Stimulated activated CD4-positive, alpha-beta T cell treated with anti-CD3 and anti-CD28 coated beads, TNF-alpha, amount 100 ng/mL, for 1 hour (primary cell): ENCODE measurements around the gene CDC42BPA.

Source experiments
- DNase-seq, 3 donors: peaks; one replicate each; pipeline ENCODE4 v3.0.0-alpha.2; 2020; ENCODE audit warnings: low read depth in 3 of 3, low spot score in 1 of 3

The CDC42BPA gene

DNA sequence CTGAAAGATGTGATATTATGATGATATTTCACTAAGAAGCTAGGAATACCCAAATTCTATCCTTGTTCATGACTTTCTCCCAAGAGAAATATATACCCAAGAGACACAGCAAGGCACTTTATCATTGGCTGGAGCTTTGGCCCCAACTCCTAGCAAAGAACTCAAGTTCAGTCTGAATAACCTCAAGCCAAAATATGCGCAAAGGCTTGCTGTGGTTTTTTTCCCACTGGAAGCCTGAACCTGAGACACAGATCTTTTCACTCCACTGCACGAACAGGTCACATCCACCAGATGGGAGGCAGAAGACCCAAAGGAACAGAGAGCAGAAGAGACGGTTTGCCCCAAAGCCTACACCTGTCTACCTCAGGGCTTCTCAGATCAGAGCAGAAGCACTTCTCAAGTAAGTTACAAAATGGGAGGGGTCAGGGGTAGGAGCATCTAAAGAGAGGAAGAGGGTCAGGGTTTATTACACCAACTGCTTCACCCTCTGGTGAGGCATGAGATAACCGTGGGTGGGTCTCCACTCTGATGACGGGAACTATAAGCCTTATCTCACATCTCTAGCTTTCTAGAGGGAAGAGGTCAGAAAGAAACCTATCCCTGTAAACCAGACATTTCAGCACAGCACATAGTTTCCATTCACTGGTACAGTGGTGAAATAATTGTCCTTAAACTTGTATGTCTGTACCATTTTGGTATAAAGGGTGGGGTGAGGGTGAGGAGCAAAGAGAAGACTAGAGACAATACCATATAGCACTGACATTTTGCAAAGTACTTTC, 17.1 kb upstream of the CDC42BPA start:
- no peak for DNase-seq

DNA sequence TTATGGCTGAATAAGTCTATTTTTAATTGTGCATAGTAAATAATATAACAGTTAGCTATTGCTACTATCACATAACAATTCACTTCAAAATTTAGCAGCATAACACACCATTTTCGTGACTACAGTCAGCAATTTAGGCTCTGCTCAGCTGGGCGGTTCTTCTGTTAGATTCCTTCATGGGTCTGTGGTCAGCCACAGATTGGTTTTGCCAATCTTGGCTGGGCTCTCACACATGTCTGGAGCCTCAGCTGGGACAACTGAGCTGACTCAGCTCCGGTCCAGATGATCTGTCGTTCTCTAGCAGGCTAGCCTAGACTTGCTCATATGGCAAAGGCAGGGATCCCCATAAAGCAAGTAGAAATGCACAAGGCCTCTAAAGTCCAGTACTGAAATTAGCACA, 15.1 kb upstream of the CDC42BPA start:
- no peak for DNase-seq

DNA sequence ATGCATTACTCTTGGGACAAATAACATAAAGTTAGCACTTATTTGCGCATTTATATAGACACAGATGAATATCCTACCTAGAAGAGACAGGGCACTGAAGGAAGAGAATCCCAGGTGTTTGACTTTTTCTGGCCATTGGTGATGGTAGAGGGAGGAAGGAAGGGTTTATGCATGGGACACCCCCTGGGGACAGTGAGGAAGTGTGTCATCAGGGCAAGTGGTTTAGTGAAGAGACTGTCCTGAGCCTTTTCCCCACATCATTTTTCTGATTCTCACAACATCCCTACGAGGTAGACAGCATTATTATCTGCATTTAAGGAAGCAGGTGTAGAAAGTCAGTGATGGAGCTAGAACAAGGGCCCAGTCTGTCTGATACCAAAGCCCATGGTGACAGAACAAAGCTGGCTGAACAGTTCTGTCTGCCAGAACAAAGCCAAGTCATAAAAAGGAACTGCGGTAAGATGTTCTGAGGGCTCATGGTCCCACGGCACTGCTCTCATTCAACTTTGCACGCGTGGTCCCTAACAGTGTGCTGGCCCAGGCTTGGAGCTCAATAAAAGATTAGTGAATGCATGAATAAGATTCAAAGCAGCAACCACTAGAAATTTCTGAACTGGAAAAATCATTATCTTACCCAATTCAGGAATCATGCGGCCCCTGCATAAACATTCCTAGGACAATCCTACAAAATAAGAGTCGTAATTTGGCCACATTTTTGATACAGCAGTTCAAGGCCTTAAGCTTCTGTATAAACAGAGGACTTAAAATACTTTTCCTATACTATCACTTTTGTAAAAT, 12.2 kb upstream of the CDC42BPA start:
- no peak for DNase-seq

DNA sequence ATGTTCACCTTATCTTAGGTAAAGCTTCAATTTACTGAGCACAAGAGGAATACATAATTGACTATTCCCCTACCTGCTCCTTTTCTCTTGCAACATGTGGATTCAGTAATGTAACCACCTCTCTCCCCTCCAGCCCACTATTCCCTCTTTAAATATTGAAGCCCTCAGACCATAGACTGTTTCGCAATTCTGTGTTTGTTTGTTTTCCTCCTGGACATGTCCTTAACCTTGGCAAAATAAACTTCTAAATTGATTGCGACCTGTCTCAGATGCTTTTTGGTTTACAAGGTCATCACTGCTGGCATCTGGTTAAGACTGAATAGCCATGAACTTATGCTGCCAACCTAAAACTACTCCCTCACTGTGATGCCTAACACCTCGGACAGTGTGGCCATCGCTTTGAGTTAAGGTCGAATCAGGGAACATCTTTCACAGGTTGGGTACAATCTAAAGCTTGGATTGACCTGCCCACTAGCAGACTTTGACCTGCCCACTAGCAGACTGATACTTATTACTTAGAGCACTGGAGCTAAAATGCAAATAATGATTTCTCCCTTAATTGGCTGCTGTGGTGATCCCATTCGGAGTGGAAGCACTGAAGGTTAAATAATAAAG, 10.2 kb upstream of the CDC42BPA start:
- no peak for DNase-seq

DNA sequence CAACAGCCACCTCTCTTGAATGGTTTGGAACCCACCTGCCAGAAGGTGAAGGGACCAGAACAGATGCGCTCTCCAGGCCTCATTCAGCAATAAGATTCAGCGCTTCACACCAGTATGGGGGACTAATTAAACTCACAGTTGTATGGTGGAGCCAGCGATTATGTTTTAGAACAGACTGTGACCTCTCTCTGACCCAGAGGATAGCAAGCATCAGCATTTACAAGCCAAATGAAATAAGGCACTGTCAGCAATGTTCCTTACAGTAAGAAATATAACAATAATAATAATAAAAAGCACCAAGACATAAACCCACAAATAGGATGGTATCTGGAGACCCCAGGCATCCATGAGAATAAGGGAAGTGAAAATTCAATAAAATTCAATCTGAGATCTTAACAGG, 6.9 kb upstream of the CDC42BPA start:
- DNase-seq: no peak

DNA sequence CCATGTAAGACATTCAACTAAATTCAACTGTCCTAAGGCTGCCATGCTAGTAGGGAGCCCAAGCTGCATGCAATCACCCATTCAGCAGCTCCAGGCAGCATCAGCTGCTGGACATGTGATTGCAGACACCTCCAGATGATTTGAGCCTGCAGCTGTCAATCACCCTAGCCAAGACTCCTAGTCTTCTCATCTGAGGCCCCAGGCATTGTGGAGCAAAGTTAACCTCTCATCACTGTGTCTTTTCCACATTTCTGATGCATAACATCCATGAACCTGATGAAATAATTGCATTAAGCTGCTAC, 5.6 kb upstream of the CDC42BPA start:
- DNase-seq: no peak

DNA sequence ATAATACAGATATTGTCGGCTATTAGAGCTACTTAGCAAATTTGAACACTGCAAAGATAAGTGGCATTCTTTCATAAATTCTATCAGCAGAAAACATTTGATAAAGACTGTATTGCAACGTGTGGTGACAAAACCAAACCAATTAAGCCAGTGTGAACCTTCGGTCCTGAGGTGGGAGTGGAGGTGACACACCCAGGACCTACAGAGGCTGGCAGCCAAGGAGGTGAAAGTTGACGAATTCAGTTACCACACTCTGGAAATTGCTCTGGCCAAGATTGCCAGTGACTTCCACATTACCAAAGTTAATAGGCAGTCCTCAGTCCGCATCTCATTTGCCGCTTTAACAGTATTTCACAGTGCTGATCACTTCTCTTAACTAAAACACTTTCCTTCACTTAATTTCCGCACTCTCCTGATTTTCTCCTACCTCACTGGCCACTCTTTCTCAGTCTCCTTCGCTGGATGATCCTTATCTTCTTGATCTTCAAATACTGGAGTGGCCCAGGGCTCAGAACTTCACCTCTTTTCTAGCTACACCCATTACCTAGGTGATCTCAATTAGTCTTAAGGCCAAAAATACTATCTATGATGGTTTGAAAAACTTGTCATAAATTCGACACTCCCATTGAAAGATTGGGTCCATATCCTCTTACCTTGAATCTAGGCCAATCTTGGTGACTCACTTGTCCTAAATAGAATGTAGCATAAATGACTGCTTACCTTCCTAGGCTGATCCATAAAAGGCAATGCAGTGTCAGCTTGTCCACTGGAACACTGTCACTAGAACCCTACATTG, 5.1 kb upstream of the CDC42BPA start:
- DNase-seq: no peak

DNA sequence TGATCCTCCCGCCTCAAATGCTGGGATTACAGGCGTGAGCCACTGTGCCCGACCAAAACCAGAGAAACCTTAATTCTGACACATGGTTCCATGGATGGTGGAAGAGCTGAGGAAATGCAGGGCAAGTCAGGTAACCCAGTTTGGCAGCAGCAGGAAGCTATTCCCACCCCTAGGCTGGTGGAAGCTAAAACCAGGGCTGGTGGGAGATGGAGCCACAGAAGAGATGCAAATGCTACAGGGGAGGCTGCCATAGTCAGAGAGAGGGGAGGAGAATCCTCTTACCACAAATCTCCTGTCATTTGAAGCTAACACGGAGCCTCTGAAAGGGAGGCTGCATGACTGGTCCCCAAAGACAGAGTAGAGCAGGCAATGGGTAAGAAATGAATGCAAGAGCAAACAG, 4.1 kb upstream of the CDC42BPA start:
- no peak for DNase-seq

DNA sequence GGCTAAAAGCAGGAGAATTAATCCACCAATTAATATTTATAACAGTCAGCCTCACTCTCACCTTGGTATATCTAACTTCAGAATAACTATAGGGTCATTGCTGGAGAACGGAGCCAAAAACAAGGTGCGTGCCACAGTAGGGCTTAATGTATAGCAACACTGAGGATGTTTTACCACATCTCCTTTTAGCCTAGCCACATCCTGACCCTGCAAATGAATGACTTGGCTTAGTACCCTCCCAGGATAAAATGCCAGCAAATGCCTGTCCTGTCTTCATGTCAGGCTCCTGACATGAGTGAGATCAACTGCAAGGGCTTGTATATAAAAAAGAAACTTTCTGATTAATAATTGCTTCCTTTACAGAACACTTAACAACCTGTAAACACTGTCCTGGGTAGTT, 2.7 kb upstream of the CDC42BPA start:
- no peak for DNase-seq

DNA sequence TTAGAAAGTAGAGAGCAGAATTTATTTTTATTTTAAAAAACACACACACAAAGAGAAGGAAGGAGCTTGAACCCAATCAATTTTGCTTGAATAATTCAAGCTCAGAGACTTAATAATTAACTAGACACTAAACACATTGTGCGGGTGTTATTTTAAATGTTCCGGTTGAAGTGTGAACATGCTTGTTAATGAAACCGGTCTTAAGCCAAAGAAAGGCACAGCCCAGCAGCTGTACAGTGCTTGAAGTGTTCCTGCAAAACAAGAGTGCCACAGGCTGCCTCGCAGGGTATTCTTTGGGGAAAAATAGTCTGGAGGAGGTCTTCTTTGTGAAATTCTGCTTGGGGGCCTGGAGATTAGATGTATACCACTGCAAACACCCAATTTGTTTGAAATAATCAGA, 2.2 kb upstream of the CDC42BPA start:
- no peak for DNase-seq

DNA sequence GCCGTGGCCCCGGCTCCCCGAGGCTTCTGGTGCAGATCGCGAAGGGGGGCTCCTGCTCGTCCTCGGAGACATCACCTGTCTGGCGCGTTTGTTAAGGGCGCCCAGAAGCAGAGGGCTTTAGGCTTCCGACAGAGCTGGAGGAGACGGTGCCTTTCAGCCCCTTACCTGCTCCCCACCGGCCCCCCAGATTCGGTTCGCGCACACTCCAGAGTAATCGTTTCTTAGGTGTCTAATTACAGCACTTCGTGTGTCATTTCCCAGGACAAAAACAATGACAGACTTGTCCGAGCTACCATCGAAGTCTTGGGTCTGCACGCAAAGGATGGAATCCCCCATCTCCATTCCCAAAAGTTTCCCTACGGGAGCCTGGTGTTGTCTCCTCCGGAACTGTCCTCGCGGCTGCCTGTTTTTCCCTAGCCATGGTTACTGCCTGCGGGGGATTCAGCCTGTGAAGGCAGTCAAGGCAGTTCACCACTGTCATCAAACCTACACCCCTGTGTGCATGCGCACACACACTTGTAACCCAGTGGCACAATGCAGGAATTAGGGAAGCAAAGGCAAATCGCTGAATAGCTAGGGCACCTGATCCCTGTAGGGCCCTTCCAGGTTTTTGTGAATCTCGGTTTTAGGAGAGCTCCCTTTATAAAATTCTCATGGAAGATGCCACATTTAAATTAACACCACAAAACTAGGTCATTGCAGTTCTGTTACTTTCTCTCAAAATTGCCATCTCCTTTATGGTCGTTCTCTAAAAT, 738 bp upstream of the CDC42BPA start:
- no peak for DNase-seq

DNA sequence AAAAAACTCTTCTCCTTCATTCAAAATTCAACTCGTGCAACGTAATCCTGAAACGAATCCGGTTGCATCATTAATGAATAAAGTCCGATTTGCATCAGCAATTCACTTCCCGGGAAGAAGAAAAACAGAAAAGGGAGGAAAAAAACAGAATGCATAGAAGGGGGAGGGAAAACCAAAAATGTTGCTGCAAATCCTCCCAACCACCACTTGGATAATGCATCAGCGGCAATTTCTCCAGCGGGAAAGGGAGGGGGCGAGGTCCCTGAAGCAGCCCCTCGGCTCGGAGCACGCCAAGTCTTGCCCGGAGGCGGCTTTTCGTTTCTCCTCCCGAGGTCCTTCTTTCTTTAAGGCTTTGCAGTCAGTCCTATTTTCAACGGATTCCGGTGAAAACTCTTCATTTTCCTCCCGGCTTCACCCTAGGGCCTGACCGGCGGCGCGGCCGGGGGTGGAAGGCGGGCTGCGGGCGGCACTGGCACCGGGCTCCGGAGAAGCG, 723 bp downstream of the CDC42BPA start:
- no peak for DNase-seq

DNA sequence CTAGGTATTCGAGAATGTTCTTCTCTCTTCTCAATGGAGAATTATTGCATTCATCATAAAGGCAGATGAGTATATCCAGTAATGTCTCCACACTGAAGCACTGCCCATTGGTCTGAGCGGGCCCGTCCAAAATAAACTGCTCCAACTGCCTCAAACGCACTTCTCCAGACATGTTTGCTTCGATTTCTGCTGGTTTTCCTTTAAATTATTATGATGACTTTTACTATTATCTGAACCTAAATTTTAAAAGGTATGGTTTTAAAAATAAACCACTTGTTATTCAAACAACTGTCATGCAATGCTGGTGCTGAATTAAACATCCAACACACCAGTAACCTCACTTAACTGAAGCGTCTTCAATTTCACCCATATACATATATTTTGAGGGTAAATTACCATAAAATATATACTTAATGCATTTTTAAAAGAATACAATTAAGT, 1.3 kb downstream of the CDC42BPA start:
- DNase-seq: no peak

DNA sequence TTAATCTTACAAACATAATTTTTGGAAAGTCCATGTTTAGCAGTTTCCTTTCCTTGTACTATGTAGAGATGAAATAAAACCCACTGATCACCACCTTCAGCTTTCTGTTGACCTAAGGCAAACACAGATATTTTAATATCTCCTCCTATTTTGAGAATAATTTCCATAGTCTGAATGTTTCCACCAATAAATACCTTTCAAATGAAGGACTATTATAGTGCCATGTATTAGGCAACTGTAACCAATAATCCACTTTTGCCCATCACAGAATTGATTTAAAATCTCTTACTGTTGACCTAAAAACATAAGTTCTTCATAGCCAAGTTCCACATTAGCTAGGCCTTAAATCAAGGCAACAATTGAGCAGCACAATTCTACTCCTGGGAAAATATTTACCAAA, 1.8 kb downstream of the CDC42BPA start:
- no peak for DNase-seq

DNA sequence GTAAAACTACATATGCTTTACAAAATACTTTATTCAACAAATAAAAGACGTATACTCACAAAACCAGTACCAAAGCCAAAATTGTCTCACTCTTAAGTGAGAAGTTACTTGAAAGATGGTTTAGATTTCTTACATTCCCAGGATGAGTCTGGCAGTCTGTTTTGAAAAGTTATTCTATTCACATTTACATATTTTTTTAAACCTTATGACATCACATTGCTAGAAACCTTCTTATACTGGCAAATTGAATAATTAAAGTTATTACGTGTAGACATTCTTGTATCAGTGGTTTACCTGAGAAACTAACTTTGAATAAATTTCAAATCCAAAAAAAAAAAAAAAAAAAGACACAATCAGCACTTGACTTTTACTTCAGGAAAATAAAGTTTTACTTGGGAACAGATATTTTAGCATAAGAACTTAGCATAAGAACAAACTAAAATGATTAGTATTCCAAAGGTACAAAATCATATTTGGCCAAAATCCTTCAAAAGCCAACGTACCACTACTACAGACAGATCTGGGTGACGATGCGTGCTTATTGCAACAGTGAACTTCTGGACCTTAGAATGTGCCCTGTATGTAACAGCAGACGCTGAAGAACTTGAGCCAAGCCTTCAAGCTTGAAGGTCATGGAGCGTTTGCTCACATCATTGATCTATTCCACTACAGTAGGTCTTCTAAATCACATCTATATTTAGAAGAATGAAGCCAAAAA, 2.5 kb downstream of the CDC42BPA start:
- DNase-seq: no peak

DNA sequence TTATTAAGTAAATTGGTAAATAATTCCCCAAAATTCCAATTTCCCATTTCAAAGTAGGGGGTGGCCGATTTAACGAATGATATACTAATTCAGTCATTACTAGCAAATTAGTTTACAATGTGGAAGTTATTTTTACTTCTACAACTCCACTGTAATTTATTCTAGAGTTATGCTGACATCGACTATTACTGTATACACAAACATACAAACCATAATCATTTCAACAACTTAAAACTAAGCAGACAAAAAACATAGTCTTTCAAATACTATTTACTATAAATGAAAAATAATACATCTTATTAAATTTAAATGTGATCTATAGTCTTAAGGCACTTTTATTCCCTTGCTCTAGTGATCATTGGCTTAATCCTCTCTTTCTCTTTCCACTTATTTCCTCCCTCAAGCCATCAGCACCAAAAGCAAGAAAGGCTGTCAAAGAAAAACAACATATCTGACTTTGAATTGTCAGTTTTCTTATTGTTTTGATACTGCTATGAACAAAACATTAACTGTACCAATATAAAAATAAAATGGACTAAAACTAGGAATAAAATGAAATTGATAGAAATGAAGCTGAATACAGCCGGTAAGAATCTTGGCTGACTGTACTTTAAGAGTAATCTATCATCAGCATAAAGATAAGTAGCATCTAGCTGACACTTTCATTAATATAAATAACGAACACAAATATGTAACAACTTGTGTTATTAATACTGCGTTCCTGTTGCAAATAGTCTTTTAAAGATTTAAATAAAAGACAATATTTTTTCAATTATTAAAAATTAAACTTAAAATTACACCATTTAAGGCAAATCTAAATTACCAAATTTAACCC, 4.1 kb downstream of the CDC42BPA start:
- no peak for DNase-seq

DNA sequence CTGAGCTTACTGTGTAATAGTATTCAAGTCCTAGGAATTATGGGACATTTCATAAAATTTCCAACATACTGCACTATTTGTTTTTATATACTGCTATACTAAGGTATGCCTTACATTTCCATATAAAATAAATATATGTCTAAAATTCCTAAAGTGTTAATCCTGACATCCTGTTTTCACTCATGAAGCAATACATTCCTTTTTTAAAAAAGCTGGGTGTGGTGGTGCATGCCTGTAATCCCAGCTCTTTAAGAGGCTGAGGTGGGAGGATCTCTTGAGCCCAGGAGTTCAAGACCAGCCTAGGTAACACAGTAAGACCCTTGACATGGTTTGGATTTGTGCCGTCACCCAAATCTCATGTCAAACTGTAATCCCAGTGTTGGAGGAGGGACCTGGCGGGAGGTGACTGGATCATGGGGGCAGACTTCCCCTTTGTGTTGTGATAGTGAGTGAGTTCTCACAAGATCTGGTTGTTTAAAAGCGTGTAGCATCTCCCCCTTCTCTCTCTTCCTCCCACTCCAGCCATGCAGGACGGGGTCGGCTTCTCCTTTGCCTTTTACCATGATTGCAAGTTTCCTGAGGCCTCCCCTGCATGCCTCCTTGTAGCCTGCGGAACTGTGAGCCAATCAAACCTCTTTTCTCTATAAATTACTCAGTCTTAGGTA, 5.8 kb downstream of the CDC42BPA start:
- DNase-seq: no peak

DNA sequence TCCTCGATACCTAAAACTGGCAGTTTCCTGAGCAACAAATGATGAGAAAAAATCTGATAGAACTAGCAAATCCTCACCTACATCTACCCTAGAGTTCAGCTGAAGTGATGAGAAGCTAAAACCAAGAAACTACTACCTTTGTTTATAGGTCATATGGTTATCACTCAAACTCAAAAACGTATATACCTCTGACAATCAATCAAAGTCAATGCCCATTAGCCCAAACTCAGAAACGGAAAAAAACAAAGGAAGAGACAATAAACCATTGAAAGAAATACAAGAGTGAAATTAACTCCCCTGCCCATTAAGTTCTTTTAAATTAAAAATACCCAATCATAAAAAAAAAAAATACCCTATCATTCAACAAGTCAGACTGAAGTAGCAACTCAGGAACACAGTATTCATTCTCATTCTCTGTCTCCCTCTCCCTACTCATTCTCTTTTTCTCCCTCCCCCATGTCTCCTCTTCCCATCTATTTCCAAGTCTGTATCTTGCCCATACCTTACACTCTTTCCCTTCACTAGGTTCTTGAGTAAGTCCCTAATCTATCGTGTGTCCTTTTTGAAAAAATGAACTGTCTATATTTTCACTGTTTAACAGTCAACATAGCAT, 6.8 kb downstream of the CDC42BPA start:
- no peak for DNase-seq
